DMS79 (cell line): ENCODE measurements around the gene ERCC3.
"Not testable (repeated sequence)": the region's sequence is repeated elsewhere in the genome, so short reads cannot be mapped to it uniquely, and the experiment has no call there.

ENCODE experiments used
- DNase-seq: peaks from one replicate; lab custom pipeline; 2025; lab: John Stamatoyannopoulos, UW

ERCC3 gene

GRCh38 chr2:127226132-127226519 is 67.8 kb downstream of the ERCC3 start:
- DNase-seq, result no peak

- no peak for DNase-seq
Measured at GRCh38 chr2:127225186-127225960, 68.6 kb downstream of the ERCC3 start.

GRCh38 chr2:127224135-127224534 is 69.8 kb downstream of the ERCC3 start:
- DNase-seq, result not testable (repeated sequence)

- no peak for DNase-seq
Measured at GRCh38 chr2:127220768-127221527, 73.0 kb downstream of the ERCC3 start.

GRCh38 chr2:127220102-127220767 is 73.7 kb downstream of the ERCC3 start, which contains the start of gene CYP27C1:
TSS of gene CYP27C1 (minus strand) at chr2:127220299. CDS start at chr2:127220270, 29 bp downstream.
- no peak for DNase-seq

- DNase-seq, result no peak
Measured at GRCh38 chr2:127219171-127220070, 74.5 kb downstream of the ERCC3 start.

GRCh38 chr2:127218812-127219170 is 75.2 kb downstream of the ERCC3 start:
- DNase-seq, result no peak

- no peak for DNase-seq
Measured at GRCh38 chr2:127217470-127218325, 76.2 kb downstream of the ERCC3 start.

- DNase-seq, result no peak
Measured at GRCh38 chr2:127216593-127216992, 77.4 kb downstream of the ERCC3 start.

GRCh38 chr2:127216095-127216494 is 77.8 kb downstream of the ERCC3 start:
- DNase-seq, result no peak

- not testable (repeated sequence) for DNase-seq
Measured at GRCh38 chr2:127214201-127214600, 79.7 kb downstream of the ERCC3 start.

GRCh38 chr2:127208313-127208712 is 85.6 kb downstream of the ERCC3 start:
- peak; percentile 14 for DNase-seq
